ENCODE measurements around the gene RNF145. TPM values are rescaled to one million over a fixed set of nuclear protein-coding genes. Genes with fewer than 3 reads are reported as not detected.

Gene RNF145
- 35.0 and 50.1 TPM in 2 replicates for total RNA-seq

GRCh38 chr5:159209438-159210209, at the start of gene RNF145:
RNF145 (minus strand) TSS chr5:159209553; CDS start chr5:159203617, 5,936 bp downstream.

Other genes starting within 250 kb of the RNF145 start
- gene EBF1, start 109.6 kb downstream of the RNF145 start, total RNA-seq = 10.9 and 14.1 TPM in 2 replicates
- gene UBLCP1, start 53.7 kb upstream of the RNF145 start, total RNA-seq = 15.7 and 19.3 TPM in 2 replicates
- gene IL12B, start 120.9 kb upstream of the RNF145 start, total RNA-seq = not detected in 2 replicates

Data from cardiac atrium fibroblast (primary cell).